Vagina (tissue), 2 donors: ENCODE results near the gene PDK2.
A peak's percentile ranks its signal among the peaks of the same experiment; 100 is the strongest.

ENCODE experiments used
- CTCF ChIP-seq, 3 experiments: fragments of 450-650 bp in 2 of 3; fragments of 200-600 bp in 1 of 3; sonication (generic) in 1 of 3; IDR thresholded peaks; one replicate each; pipeline ENCODE4 v1.5.1; 2017 to 2019; ENCODE audit warnings: antibody characterized with exemption in 3 of 3, mild to moderate bottlenecking in 2 of 3, moderate library complexity in 2 of 3
- POLR2A ChIP-seq, 2 donors: fragments of 450-650 bp; IDR thresholded peaks; one replicate each; pipeline ENCODE4 v1.6.1; 2017; ENCODE audit warnings: antibody characterized with exemption in 2 of 2, mild to moderate bottlenecking in 2 of 2, moderate library complexity in 2 of 2
- POLR2AphosphoS5 ChIP-seq, 2 donors: sonication (generic); formaldehyde crosslinking; IDR thresholded peaks; one replicate each; pipeline ENCODE4 v1.9.0; 2017; ENCODE audit warnings: antibody characterized with exemption in 2 of 2, mild to moderate bottlenecking in 2 of 2, low read depth in 1 of 2; ENCODE audit not compliant: insufficient read depth in 1 of 2

GRCh38 chr17:50087246-50087911, 7.8 kb upstream of the PDK2 start:
- TF ChIP-seq CTCF (IDR thresholded peaks at IDR 0.05) (peak; percentile 86 to 93 (median 90)), POLR2AphosphoS5 (IDR thresholded peaks at IDR 0.05; ENCODE audit: insufficient read depth in 1 of 2, low read depth in 1 of 2) (peak in 1 of 2 donors; percentile 14), POLR2A (IDR thresholded peaks at IDR 0.05) (no peak)
